Hematopoietic multipotent progenitor cell treated with erythropoietin and hydrocortisone succinate and interleukin-3 and kit ligand, for 17 days (in vitro differentiated cells): ENCODE data around the gene OR5T1.

Experiments
- DNase-seq: peaks from one replicate; pipeline ENCODE4 v3.0.0-alpha.2; 2015; ENCODE audit warnings: low spot score

The OR5T1 gene

GRCh38 chr11:56273854-56274253, at the start of gene OR5T1:
OR5T1 (plus strand) TSS chr11:56274154; CDS start chr11:56275639, 1,485 bp downstream.
- DNase-seq, result no peak

- no peak for DNase-seq
Observed at GRCh38 chr11:56234155-56234554, 39.8 kb upstream of the OR5T1 start, which contains the start of gene OR5T2. OR5T2 (minus strand) TSS chr11:56234255; CDS start chr11:56233062, 1,193 bp downstream.

- no peak for DNase-seq
Observed at GRCh38 chr11:56251954-56252353, 22.0 kb upstream of the OR5T1 start, which contains the start of gene OR5T3. OR5T3 (plus strand) TSS chr11:56252254; CDS start chr11:56252254, 0 bp downstream.

GRCh38 chr11:56271092-56271491, 2.9 kb upstream of the OR5T1 start:
- DNase-seq, result no peak

- DNase-seq, result no peak
Observed at GRCh38 chr11:56292154-56292553, 18.2 kb downstream of the OR5T1 start, which contains the start of gene OR8H1. OR8H1 (minus strand) TSS chr11:56292254; CDS start chr11:56291062, 1,192 bp downstream.

GRCh38 chr11:56296898-56297297, 22.9 kb downstream of the OR5T1 start:
- no peak for DNase-seq

- DNase-seq, result no peak
Observed at GRCh38 chr11:56307836-56308235, 33.9 kb downstream of the OR5T1 start.

GRCh38 chr11:56314844-56315243, 40.9 kb downstream of the OR5T1 start, which contains the start of gene OR8K3:
OR8K3 (plus strand) TSS chr11:56315144; CDS start chr11:56318307, 3,163 bp downstream.
- no peak for DNase-seq
